ENCODE results near the gene AP2M1. TPM values are rescaled to one million over a fixed set of nuclear protein-coding genes. Genes with fewer than 3 reads are reported as not detected.
"Not testable (repeated sequence)": the region's sequence is repeated elsewhere in the genome, so short reads cannot be mapped to it uniquely, and the experiment has no call there.

The AP2M1 gene
- total RNA-seq, 1 donor from 2014 or later, result 398 TPM

DNA sequence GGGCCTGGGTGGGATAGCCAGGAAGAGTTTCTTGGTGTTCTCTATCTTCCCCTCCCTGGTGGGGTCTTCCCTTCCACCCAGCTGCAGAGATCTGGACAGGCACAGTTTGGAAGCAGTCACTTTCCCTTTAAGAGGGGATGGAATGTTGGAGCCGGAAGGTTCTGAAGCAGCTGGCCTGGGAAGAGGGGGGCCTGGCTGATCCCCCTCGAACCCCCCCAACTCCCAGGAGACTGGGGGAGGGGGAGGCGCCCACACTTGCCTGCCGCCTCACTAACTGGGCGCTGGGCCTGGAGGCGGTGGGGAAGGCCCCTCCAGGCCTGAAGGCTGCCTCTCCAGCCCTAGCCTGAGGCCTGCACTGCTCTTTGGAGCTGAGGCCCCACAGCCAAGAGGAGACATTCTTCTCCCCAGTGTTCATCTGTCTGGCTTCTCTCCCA, 18.1 kb upstream of the AP2M1 start:
- Mint-ChIP-seq H3K9me3 (ENCODE audit: unreplicated experiment) (no peaks in the 10 kb centered on the region), H3K4me1 (ENCODE audit: unreplicated experiment) (peaks cover 53% of the 10 kb centered on the region), H3K27me3 (ENCODE audit: unreplicated experiment) (no peaks in the 10 kb centered on the region), H3K36me3 (ENCODE audit: unreplicated experiment) (peaks cover 4% of the 10 kb centered on the region), H3K4me3 (ENCODE audit: unreplicated experiment) (peak overlapping the region; percentile 97), H3K27ac (ENCODE audit: unreplicated experiment) (peak overlapping the region; percentile 91)
- DNase-seq (ENCODE audit: extremely low spot score, unreplicated experiment), result no peak
- TF ChIP-seq, protein P1, sequence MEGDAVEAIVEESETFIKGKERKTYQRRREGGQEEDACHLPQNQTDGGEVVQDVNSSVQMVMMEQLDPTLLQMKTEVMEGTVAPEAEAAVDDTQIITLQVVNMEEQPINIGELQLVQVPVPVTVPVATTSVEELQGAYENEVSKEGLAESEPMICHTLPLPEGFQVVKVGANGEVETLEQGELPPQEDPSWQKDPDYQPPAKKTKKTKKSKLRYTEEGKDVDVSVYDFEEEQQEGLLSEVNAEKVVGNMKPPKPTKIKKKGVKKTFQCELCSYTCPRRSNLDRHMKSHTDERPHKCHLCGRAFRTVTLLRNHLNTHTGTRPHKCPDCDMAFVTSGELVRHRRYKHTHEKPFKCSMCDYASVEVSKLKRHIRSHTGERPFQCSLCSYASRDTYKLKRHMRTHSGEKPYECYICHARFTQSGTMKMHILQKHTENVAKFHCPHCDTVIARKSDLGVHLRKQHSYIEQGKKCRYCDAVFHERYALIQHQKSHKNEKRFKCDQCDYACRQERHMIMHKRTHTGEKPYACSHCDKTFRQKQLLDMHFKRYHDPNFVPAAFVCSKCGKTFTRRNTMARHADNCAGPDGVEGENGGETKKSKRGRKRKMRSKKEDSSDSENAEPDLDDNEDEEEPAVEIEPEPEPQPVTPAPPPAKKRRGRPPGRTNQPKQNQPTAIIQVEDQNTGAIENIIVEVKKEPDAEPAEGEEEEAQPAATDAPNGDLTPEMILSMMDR (IDR thresholded peaks at IDR 0.05), result no peak

DNA sequence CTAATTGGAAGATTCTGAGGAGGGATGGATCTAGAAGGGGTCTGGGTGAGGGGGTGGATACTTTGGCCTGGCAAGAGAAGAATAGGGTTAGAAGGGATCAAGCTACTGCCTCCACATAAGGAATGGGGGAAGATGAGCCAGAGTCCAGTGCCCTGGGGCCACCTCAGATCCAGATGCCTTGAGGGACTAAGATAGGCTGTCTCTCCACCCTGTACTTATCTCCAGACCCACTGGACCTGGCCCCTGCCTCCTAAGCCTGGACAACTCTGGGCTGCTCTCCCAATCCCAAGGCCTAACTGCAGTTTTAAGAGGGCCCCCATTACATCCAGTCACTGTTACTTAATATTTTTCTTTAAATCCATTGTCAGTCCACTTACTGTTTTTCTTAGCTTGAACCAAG, 17.4 kb upstream of the AP2M1 start:
- DNase-seq (ENCODE audit: extremely low spot score, unreplicated experiment), result no peak
- Mint-ChIP-seq H3K27ac (ENCODE audit: unreplicated experiment) (peak overlapping the region; percentile 82), H3K4me3 (ENCODE audit: unreplicated experiment) (peak overlapping the region; percentile 97), H3K27me3 (ENCODE audit: unreplicated experiment) (no peaks in the 10 kb centered on the region), H3K36me3 (ENCODE audit: unreplicated experiment) (peaks cover 4% of the 10 kb centered on the region), H3K4me1 (ENCODE audit: unreplicated experiment) (peaks cover 55% of the 10 kb centered on the region), H3K9me3 (ENCODE audit: unreplicated experiment) (no peaks in the 10 kb centered on the region)
- TF ChIP-seq, protein P1 (IDR thresholded peaks at IDR 0.05), result no peak

DNA sequence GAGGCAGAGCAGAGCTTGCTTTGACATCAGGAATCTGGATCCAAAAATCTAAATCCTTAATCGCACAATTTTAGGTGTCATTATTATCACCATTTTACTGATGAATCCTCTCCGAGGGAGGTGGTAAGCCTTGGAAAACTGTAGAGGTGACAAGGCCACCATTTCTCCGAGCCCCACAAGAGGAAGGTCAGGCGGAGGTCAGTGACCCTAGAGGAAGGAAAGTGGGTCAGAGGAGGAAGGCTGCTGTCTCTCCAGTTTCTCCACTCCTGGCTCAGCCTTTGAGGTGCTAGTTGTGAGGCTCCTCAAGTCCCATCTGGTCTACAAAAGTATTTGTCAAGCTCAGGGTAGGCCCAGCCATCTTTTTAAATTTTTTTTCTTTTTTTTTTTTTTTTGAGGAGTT, 16.3 kb upstream of the AP2M1 start:
- TF ChIP-seq, protein P1 (IDR thresholded peaks at IDR 0.05), result no peak
- Mint-ChIP-seq H3K9me3 (ENCODE audit: unreplicated experiment) (no peaks in the 10 kb centered on the region), H3K4me1 (ENCODE audit: unreplicated experiment) (peaks cover 51% of the 10 kb centered on the region), H3K36me3 (ENCODE audit: unreplicated experiment) (peaks cover 4% of the 10 kb centered on the region), H3K27ac (ENCODE audit: unreplicated experiment) (peak overlapping the region; percentile 59), H3K27me3 (ENCODE audit: unreplicated experiment) (no peaks in the 10 kb centered on the region), H3K4me3 (ENCODE audit: unreplicated experiment) (peak overlapping the region; percentile 29)
- DNase-seq (ENCODE audit: extremely low spot score, unreplicated experiment), result no peak

GRCh38 chr3:184160456-184160855, 14.2 kb upstream of the AP2M1 start:
- H3K4me1 Mint-ChIP-seq (ENCODE audit: unreplicated experiment), result peaks cover 38% of the 10 kb centered on the region
- peak overlapping the region; percentile 74 for H3K27ac Mint-ChIP-seq (ENCODE audit: unreplicated experiment)
- TF ChIP-seq, protein P1 (IDR thresholded peaks at IDR 0.05), result no peak
- peaks cover 22% of the 10 kb centered on the region for H3K36me3 Mint-ChIP-seq (ENCODE audit: unreplicated experiment)
- no peak for DNase-seq (ENCODE audit: extremely low spot score, unreplicated experiment)
- H3K27me3 Mint-ChIP-seq (ENCODE audit: unreplicated experiment), result no peaks in the 10 kb centered on the region
- H3K9me3 Mint-ChIP-seq (ENCODE audit: unreplicated experiment), result no peaks in the 10 kb centered on the region
- H3K4me3 Mint-ChIP-seq (ENCODE audit: unreplicated experiment), result no peak overlapping the region

GRCh38 chr3:184162571-184163070, 12.0 kb upstream of the AP2M1 start:
- H3K27ac Mint-ChIP-seq (ENCODE audit: unreplicated experiment); H3K27me3 Mint-ChIP-seq (ENCODE audit: unreplicated experiment); DNase-seq (ENCODE audit: extremely low spot score, unreplicated experiment); H3K9me3 Mint-ChIP-seq (ENCODE audit: unreplicated experiment); H3K4me3 Mint-ChIP-seq (ENCODE audit: unreplicated experiment): not testable (repeated sequence)
- Mint-ChIP-seq H3K36me3 (ENCODE audit: unreplicated experiment) (peaks cover 28% of the 10 kb centered on the region), H3K4me1 (ENCODE audit: unreplicated experiment) (peaks cover 34% of the 10 kb centered on the region)

Data from osteocyte (in vitro differentiated cells).